Activated naive CD4-positive, alpha-beta T cell treated with anti-CD3 and anti-CD28 coated beads, Interleukin-2, amount 50 U/mL, for 24 hours (primary cell): ENCODE results near the gene FOXO3.
"Not testable (repeated sequence)": the region's sequence is repeated elsewhere in the genome, so short reads cannot be mapped to it uniquely, and the experiment has no call there.

Source experiments
- H3K27ac Mint-ChIP-seq: one replicate; pipeline ENCODE4 v1.8.0; 2021; ENCODE audit warnings: mild to moderate bottlenecking, mixed read lengths
- H3K27me3 Mint-ChIP-seq: one replicate; pipeline ENCODE4 v1.8.0; 2021; ENCODE audit warnings: mixed read lengths
- H3K36me3 Mint-ChIP-seq: one replicate; pipeline ENCODE4 v1.8.0; 2021; ENCODE audit warnings: mixed read lengths
- H3K4me1 Mint-ChIP-seq: one replicate; pipeline ENCODE4 v1.8.0; 2021; ENCODE audit warnings: mixed read lengths
- H3K4me3 Mint-ChIP-seq: one replicate; pipeline ENCODE4 v1.8.0; 2021; ENCODE audit warnings: mild to moderate bottlenecking, mixed read lengths
- H3K9me3 Mint-ChIP-seq: one replicate; pipeline ENCODE4 v1.8.0; 2021; ENCODE audit warnings: mixed read lengths

FOXO3 gene

DNA sequence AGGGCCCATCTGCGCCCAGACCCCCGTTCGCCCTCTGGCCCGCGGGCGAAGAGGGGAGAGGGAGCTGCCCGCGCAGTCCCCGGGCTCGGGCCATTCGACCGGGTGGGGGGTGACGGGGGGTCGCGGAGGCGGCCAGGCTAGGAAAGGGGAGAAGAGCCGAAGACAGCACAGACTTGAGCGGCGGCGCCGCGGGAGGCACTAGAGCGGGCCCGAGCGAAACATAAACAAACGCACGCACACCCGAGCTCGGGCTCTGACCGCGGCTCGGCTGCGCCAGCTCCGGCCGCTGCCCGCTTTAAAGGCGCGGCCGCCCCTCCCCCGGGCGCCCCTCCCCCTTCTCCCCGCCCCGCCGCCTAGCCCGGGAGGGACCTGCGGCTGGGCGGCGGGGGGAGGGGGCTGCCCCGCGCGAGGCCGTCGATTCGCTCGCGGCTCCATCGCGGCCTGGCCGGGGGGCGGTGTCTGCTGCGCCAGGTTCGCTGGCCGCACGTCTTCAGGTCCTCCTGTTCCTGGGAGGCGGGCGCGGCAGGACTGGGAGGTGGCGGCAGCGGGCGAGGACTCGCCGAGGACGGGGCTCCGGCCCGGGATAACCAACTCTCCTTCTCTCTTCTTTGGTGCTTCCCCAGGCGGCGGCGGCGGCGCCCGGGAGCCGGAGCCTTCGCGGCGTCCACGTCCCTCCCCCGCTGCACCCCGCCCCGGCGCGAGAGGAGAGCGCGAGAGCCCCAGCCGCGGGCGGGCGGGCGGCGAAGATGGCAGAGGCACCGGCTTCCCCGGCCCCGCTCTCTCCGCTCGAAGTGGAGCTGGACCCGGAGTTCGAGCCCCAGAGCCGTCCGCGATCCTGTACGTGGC is at the start of gene FOXO3:
Gene FOXO3, plus strand, starts transcription at position 455 of the 846 bp plus-strand sequence. Its CDS starts 292 bp downstream, at position 747.
- peak within 1 kb of the TSS; percentile 95 for H3K4me3 Mint-ChIP-seq
- no peaks in the 10 kb centered on the region for H3K9me3 Mint-ChIP-seq
- peaks cover 42% of the 10 kb centered on the region for H3K4me1 Mint-ChIP-seq
- H3K36me3 Mint-ChIP-seq = peaks cover 2% of the 10 kb centered on the region
- no peaks in the 10 kb centered on the region for H3K27me3 Mint-ChIP-seq
- peak within 1 kb of the TSS; percentile 35 for H3K27ac Mint-ChIP-seq

DNA sequence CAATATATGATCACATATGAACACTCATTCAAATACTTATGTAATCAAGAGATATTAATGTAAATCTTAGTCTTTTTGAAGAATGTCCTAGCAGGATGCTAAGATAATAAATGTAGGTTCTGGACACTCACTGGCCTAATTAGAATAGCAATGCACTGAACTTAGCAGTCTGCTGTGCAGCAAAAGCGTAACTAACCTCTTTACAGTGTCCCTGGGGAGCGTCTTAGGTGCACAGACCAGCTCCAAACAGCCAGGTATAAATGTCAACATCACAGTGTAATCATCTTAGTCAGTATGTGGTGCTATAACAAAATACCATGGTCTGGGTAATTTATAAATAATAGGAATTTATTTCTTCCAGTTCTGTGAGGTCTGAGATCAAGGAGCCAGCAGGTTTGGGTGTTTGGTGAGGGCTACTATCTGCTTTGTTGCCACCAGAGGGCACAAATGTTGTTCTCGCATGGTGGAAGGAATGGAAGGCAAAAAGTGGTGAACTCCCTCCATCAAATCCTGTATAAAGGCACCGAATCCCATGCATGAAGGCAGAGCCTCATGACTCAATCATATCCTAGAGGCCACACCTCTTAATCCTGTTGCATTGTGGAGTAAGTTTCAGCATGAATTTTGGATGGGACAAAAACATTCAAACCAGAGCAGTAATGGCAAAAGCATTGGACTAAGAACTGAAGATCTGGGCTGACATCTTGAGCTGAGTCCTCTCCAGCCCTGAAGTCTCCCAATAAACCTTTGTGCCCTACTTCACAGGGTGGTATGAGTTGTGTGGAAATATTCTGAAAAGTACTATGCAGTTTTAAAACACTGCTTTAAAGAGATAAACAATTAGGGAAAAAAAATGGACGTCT is 41.8 kb upstream of the FOXO3 start:
- no peaks in the 10 kb centered on the region for H3K9me3 Mint-ChIP-seq
- no peaks in the 10 kb centered on the region for H3K27me3 Mint-ChIP-seq
- H3K4me3 Mint-ChIP-seq = no peak overlapping the region
- peaks cover 3% of the 10 kb centered on the region for H3K36me3 Mint-ChIP-seq
- no peaks in the 10 kb centered on the region for H3K4me1 Mint-ChIP-seq
- no peak overlapping the region for H3K27ac Mint-ChIP-seq

DNA sequence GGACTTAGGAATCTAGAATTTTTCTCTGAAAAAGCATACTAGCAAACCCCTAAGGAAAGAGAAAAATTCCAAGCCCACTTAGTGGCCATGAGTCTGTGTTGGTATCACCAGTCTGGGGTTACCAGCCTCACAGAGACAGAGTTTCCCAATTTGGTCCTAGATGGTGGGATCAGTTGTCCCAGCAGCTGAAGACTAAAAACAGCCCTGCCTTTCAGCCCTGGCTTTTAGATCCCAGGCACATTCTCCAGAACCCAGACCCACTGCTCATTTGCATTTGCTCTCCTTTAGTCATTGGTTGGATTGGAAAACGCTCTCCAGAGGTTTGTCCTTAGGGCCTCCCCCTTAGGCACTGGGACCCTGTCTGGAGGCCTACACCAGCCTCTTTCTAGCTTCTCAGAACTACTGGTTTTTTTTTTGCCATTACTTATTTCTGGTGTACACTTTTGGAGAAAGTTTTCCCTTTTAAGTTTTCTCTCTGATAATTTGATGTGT is 39.1 kb upstream of the FOXO3 start:
- Mint-ChIP-seq H3K27me3 (no peaks in the 10 kb centered on the region), H3K27ac (no peak overlapping the region), H3K4me1 (no peaks in the 10 kb centered on the region)

DNA sequence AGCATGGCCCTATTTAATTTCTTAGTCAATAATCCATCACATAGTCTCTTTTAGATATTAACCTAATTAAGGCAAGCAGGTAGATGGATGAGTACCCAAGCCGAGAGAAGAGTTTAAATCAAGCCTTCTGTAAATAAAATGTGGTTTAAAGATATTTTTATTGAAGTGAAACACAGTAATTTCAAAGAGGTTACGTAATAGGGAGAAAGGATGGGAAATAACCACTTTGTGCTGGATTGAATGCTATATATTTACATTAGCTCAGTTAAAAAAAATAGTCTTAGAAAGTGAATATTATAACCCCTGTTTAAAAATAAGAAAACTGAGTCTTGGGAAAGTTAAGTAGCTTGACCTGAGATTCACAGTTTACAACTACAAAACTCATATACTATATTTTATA is 37.0 kb upstream of the FOXO3 start:
- H3K36me3 Mint-ChIP-seq = peaks cover 2% of the 10 kb centered on the region
- no peak overlapping the region for H3K4me3 Mint-ChIP-seq
- H3K9me3 Mint-ChIP-seq = no peaks in the 10 kb centered on the region
- H3K4me1 Mint-ChIP-seq = no peaks in the 10 kb centered on the region
- H3K27me3 Mint-ChIP-seq = no peaks in the 10 kb centered on the region
- no peak overlapping the region for H3K27ac Mint-ChIP-seq

More for the DNA sequence above, 39.1 kb upstream of the FOXO3 start:
- Mint-ChIP-seq H3K36me3 (peaks cover 2% of the 10 kb centered on the region), H3K9me3 (no peaks in the 10 kb centered on the region), H3K4me3 (no peak overlapping the region)

DNA sequence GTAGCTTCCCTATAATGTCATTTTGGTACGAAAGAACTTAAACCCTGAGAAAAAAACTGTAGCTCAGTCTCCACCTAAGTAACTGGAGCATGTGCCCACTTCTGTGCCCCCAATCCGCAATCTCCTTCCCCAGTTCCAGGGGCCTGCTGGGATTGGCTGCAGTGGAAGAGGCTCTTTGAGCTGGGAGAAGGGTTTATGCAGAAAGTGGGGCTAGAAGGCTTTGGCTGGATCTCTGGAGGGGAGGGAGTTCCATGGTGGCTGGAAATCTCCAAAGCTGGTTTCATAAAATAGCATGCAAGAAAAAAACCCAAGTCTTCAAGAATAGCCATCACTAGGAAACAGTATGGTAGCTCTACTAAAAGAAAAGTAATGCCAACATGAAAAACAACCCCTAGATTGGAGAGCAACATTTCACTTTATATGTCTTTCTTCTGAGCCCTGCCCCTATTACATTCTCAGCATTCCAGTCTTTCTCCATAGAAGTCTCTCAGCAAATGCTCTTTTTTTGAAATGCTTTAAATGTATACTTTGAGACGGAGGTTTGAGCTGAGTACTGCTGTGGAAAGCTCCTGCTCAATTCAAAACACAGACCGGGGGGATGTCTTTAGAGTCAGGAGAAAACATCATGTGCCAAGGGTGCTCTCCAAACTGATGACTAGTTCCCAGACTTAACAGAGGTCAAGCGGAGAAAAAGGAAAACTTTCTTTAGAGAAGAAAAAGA is 36.0 kb upstream of the FOXO3 start:
- H3K4me1 Mint-ChIP-seq = no peaks in the 10 kb centered on the region
- H3K9me3 Mint-ChIP-seq = no peaks in the 10 kb centered on the region
- peaks cover 2% of the 10 kb centered on the region for H3K36me3 Mint-ChIP-seq
- no peaks in the 10 kb centered on the region for H3K27me3 Mint-ChIP-seq
- no peak overlapping the region for H3K4me3 Mint-ChIP-seq
- no peak overlapping the region for H3K27ac Mint-ChIP-seq

DNA sequence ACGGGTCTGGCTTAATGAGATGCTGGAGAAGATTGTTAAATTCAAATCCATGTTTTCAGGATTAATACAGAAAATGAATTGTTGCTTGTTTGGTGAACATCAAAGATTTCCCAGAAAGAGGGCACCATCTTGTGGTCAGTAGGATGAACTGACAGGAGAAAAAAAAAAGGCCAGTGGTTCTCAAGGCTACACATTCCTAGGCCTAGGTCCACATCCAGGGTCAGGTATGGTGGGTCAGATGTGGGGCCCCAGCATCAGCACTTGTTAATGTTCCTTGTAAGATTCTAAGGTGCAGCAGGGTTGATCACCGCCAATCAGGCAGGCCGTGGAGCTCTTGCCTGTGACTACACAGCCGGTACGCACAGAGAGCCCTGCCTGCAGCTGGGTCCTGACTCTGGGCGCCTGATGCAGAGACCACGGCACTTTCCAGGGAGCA is 34.0 kb upstream of the FOXO3 start:
- Mint-ChIP-seq H3K27me3 (no peaks in the 10 kb centered on the region), H3K27ac (no peak overlapping the region), H3K36me3 (peaks cover 2% of the 10 kb centered on the region), H3K9me3 (no peaks in the 10 kb centered on the region), H3K4me3 (no peak overlapping the region), H3K4me1 (no peaks in the 10 kb centered on the region)

DNA sequence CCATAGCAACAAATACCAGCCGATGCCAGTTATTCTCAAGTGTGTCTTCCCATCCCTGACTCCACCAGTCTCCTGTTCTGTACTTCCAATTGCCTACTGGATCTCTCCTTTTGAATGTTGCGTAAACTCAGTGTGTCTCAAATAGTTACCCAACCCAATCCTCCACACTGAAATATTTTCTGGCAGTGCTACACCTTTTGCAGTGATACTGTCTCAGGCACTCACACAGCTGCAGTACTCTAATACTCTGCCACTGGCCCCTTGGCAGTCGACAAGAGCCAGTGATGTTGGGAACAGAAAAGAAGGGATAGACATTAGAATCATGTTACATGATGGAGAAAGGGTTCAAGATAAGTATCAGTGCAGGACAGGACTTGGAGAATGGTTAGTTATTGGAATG is 31.8 kb upstream of the FOXO3 start:
- H3K27ac Mint-ChIP-seq = no peak overlapping the region
- H3K36me3 Mint-ChIP-seq = no peaks in the 10 kb centered on the region
- no peaks in the 10 kb centered on the region for H3K4me1 Mint-ChIP-seq
- no peaks in the 10 kb centered on the region for H3K9me3 Mint-ChIP-seq
- no peaks in the 10 kb centered on the region for H3K27me3 Mint-ChIP-seq
- no peak overlapping the region for H3K4me3 Mint-ChIP-seq

DNA sequence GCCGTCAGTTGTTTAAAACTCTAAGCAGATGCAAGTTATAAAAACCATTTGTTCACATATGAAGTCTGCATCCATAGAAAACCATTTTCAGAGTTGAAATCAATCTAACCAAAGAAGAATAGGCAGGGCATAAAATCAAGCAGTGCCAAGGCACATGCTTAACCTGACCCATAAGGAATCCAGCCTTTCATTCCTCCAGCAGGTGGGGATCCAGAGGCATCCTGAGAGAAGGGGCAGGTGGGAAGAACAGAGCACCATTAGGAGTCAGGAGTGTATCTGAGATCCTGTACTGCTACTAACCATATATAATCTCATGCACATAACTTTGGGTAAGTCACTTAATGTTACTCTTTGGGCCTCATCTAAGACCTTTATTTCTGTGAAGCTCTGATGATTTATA is 29.4 kb upstream of the FOXO3 start:
- H3K9me3 Mint-ChIP-seq = no peaks in the 10 kb centered on the region
- H3K36me3 Mint-ChIP-seq = no peaks in the 10 kb centered on the region
- no peaks in the 10 kb centered on the region for H3K4me1 Mint-ChIP-seq
- no peak overlapping the region for H3K4me3 Mint-ChIP-seq
- no peaks in the 10 kb centered on the region for H3K27me3 Mint-ChIP-seq
- no peak overlapping the region for H3K27ac Mint-ChIP-seq

DNA sequence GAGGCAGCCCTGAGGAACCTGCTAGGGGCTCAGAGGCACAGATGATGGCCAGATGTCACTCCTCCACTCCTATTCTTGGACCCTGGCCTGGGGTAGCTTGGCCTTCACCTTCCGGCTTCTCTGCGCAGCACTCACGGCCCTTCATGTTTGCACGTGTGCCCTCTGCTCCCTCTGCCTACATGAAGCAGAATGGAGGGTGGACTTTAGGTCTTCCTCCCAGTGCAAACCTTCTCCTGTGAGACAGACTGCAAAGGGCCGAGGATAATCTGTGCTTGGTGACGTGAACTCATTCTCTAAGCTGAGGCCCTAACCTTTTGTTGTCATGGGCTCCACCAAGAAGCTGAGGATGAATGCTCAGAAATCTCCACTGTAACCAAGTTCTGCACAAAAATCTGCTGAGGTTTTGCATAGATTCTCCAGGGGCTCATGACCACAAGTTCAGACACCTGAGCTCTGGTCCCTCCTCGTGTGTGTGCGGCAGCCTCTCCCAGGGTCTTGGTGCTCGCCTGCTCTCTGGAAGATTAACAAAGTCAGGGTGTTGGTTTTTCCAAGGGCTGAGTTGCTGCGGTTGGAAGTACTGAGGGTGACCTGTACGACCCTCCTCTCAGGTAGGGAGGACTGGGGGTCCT is 25.5 kb upstream of the FOXO3 start:
- H3K36me3 Mint-ChIP-seq = no peaks in the 10 kb centered on the region
- H3K4me3 Mint-ChIP-seq = no peak overlapping the region
- H3K27ac Mint-ChIP-seq = no peak overlapping the region
- no peaks in the 10 kb centered on the region for H3K9me3 Mint-ChIP-seq
- no peaks in the 10 kb centered on the region for H3K4me1 Mint-ChIP-seq
- H3K27me3 Mint-ChIP-seq = no peaks in the 10 kb centered on the region

DNA sequence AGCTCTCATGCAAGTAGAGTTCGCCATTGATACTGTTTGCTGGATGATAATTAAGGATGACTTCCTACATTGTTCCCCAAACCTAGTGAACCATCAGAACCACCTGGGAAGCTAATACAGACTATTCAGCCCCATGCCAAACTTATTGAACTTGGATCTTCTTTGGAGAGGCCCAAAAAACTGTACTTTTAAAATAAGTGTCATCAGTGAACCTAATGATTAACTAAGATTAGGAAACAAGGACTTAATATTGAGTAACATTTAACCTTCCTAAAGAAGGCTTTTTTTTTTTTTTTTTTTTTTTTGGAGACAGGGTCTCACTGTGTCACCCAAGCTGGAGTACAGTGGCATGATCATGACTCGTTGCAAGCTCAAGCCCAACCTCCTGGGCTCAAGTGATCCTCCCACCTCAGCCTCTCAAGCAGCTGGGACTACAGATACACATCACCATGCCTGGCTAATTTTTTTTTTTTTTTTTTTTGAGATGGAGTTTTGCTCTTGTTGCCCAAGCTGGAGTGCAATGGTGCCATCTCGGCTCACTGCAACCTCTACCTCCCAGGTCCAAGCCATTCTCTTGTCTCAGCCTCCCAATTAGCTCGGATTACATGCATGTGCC is 24.7 kb upstream of the FOXO3 start:
- H3K4me1 Mint-ChIP-seq, H3K27me3 Mint-ChIP-seq, H3K9me3 Mint-ChIP-seq, H3K27ac Mint-ChIP-seq, H3K4me3 Mint-ChIP-seq, H3K36me3 Mint-ChIP-seq: not testable (repeated sequence)

DNA sequence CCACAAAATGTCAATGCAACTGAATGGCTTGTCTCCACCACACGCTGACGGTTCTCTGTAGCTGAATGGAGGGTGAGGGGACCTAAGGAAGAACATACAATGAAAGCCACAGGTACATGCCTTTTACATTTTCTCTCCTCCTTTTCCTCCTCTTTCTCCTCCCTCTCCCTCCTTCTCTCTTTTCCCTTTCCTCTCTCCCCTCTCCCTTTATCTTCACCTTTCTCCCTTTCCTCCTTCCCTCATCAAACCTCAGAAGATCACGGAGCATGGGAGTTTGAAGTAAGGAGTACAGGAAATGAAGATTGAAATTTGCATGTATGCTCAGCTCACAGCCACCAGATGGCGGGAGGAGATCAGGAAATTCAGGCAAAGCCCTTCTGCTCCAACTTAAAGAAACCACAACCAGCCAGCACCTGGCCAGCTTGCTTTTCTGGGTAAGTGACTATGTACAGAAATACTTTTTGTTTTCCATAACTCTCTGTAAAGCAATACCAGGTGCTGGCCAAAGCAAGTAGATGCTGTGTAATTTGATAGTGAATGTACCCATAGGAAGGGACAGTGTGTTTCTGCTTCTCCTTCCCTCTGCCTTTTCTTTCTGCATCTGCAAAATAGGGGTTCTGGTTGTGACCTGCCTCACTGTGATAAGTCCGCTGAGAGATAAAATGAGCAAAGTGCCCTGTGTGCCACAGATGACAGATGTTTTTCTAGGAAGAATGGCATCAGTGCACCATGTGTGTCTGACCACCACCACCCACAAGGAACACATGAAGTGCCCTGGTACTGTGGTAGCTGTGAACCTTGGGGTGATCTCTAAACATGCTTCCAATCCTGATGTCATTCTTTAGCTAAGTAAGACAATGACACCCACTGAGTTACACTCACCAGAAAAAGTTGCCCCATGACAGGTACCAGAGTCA is 18.6 kb upstream of the FOXO3 start:
- no peaks in the 10 kb centered on the region for H3K27me3 Mint-ChIP-seq
- peak overlapping the region; percentile 8 for H3K4me3 Mint-ChIP-seq
- H3K36me3 Mint-ChIP-seq = no peaks in the 10 kb centered on the region
- peaks cover 15% of the 10 kb centered on the region for H3K4me1 Mint-ChIP-seq
- no peaks in the 10 kb centered on the region for H3K9me3 Mint-ChIP-seq
- H3K27ac Mint-ChIP-seq = no peak overlapping the region

DNA sequence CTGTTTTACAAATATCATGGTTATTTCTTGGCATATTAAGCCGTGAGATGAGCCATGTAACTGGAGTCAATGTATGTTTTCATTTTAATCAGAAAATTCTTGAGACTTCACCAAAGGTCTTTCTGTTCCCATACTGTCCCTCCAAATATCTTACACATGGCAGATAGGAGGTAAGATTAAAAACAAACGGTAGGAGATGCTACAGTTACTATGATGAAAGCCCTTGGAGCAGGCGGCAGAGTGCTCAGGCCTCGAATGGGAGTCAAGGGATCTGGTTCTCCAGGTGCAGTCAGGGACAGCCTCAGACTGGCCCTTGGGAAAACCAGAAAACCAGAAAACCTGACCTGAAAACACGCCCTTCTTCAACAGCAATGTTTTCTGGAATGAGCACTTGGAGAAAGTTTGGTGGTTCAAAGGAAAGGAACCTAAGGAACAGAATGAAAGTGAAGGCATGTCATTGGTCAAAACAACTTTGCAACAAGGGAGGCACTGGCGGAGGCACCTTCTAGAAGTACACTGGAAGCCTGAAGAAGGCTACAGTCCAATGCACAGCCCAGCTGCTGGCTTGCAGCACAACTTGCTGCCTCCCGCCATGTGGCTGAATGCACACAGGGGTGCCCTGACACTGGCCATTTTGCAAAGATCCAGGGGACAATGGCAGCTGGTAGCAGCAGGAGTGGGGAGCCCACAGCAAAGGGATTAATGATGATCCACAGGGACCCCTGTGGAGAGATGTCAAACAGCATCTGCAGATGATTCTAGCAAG is 17.4 kb upstream of the FOXO3 start:
- H3K36me3 Mint-ChIP-seq = no peaks in the 10 kb centered on the region
- H3K4me1 Mint-ChIP-seq = peaks cover 15% of the 10 kb centered on the region
- no peaks in the 10 kb centered on the region for H3K9me3 Mint-ChIP-seq
- H3K27me3 Mint-ChIP-seq = no peaks in the 10 kb centered on the region
- no peak overlapping the region for H3K27ac Mint-ChIP-seq
- H3K4me3 Mint-ChIP-seq = no peak overlapping the region

DNA sequence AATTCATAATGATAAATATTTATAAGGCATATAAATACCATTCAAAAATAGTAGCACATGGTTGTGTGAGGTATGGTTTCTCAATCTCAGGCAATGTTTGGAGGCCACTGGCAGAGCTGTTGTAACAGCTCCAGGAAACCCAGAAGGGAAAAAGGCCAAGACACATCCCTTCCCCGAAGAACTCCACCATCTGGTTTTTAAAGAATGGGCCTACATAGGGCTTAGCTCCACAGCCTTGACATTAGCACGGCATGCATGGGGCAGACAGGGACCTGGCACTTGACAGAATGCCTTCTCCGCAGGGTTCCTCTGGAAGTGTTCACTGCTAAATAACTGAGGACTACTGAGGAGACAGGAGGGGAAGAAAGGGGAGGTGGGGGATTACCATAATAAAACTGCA is 16.1 kb upstream of the FOXO3 start:
- no peaks in the 10 kb centered on the region for H3K9me3 Mint-ChIP-seq
- H3K27ac Mint-ChIP-seq = no peak overlapping the region
- peaks cover 15% of the 10 kb centered on the region for H3K4me1 Mint-ChIP-seq
- H3K36me3 Mint-ChIP-seq = no peaks in the 10 kb centered on the region
- H3K4me3 Mint-ChIP-seq = no peak overlapping the region
- H3K27me3 Mint-ChIP-seq = no peaks in the 10 kb centered on the region
